H1 (cell line): ENCODE data around the gene TBC1D22B.

Experiments used
- CHD2 ChIP-seq: IDR thresholded peaks from 2 replicates; pipeline ENCODE4 v1.6.1; 2012; ENCODE audit warnings: low read length, improper control_type of control experiment
- EP300 ChIP-seq, 2 experiments: IDR thresholded peaks; 1 replicate in 1 of 2; 2 replicates in 1 of 2; pipeline ENCODE4 v1.6.1; 2011 to 2012; ENCODE audit warnings: low read depth in 2 of 2, low read length in 2 of 2, mild to moderate bottlenecking in 2 of 2, borderline replicate concordance in 1 of 2, inconsistent platforms in 1 of 2, moderate library complexity in 1 of 2
- FOSL1 ChIP-seq: IDR thresholded peaks from 2 replicates; pipeline ENCODE4 v1.6.1; 2011; ENCODE audit warnings: mild to moderate bottlenecking, low read depth, low read length, moderate library complexity; ENCODE audit not compliant: insufficient read depth
- HDAC2 ChIP-seq, 2 experiments: fragments of 300-600 bp in 1 of 2; sonication (generic) in 1 of 2; IDR thresholded peaks; 2 replicates each; pipeline ENCODE4 v1.6.1; 2011 to 2012; ENCODE audit warnings: low read depth in 2 of 2, low read length in 2 of 2, mild to moderate bottlenecking in 2 of 2, moderate library complexity in 2 of 2, borderline replicate concordance in 1 of 2, inconsistent platforms in 1 of 2
- JUND ChIP-seq: IDR thresholded peaks from 2 replicates; pipeline ENCODE4 v1.6.1; 2011; ENCODE audit warnings: mild to moderate bottlenecking, improper control_type of control experiment, low read length
- POLR2A ChIP-seq, 2 experiments: IDR thresholded peaks; 1 replicate in 1 of 2; 2 replicates in 1 of 2; pipeline ENCODE4 v1.6.1; 2011; ENCODE audit warnings: low read depth in 2 of 2, low read length in 2 of 2, mild to moderate bottlenecking in 2 of 2; ENCODE audit errors: control extremely low read depth in 1 of 2
- RAD21 ChIP-seq, 2 experiments: IDR thresholded peaks in 1 of 2; conservative IDR thresholded peaks in 1 of 2; 2 replicates each; pipeline ENCODE4 v1.6.1; 2011; ENCODE audit warnings: low read depth in 2 of 2, low read length in 2 of 2, improper control_type of control experiment in 1 of 2, inconsistent platforms in 1 of 2, mild to moderate bottlenecking in 1 of 2, moderate library complexity in 1 of 2
- RNF2 ChIP-seq: fragments of 200-900, 300-1000 bp; sonication (generic); IDR thresholded peaks from 2 replicates; pipeline ENCODE4 v1.7.1; 2016; ENCODE audit warnings: borderline replicate concordance, low read depth, mild to moderate bottlenecking, antibody characterized with exemption, low read length; ENCODE audit not compliant: poor library complexity, severe bottlenecking; ENCODE audit errors: missing control alignments
- TAF1 ChIP-seq: IDR thresholded peaks from 2 replicates; pipeline ENCODE4 v1.6.1; 2011; ENCODE audit warnings: mild to moderate bottlenecking, low read depth, low read length
- TBP ChIP-seq: IDR thresholded peaks from 2 replicates; pipeline ENCODE4 v1.6.1; 2011; ENCODE audit warnings: low read depth, low read length, improper control_type of control experiment
- TCF12 ChIP-seq: IDR thresholded peaks from 2 replicates; pipeline ENCODE4 v1.6.1; 2011; ENCODE audit warnings: low read depth, mild to moderate bottlenecking, low read length
- USF2 ChIP-seq: IDR thresholded peaks from 2 replicates; pipeline ENCODE4 v1.6.1; 2011; ENCODE audit warnings: low read length, improper control_type of control experiment
- TF ChIP-seq, protein P1 (sequence below), 3 experiments: IDR thresholded peaks; 1 replicate in 2 of 3; 2 replicates in 1 of 3; pipeline versions ENCODE4 v1.5.1 to v1.6.1; 2011; ENCODE audit warnings: low read length in 3 of 3, mild to moderate bottlenecking in 3 of 3, inconsistent platforms in 2 of 3, low read depth in 1 of 3, moderate library complexity in 1 of 3; ENCODE audit not compliant: insufficient read depth in 1 of 3; ENCODE audit errors: control extremely low read depth in 1 of 3

DNA sequence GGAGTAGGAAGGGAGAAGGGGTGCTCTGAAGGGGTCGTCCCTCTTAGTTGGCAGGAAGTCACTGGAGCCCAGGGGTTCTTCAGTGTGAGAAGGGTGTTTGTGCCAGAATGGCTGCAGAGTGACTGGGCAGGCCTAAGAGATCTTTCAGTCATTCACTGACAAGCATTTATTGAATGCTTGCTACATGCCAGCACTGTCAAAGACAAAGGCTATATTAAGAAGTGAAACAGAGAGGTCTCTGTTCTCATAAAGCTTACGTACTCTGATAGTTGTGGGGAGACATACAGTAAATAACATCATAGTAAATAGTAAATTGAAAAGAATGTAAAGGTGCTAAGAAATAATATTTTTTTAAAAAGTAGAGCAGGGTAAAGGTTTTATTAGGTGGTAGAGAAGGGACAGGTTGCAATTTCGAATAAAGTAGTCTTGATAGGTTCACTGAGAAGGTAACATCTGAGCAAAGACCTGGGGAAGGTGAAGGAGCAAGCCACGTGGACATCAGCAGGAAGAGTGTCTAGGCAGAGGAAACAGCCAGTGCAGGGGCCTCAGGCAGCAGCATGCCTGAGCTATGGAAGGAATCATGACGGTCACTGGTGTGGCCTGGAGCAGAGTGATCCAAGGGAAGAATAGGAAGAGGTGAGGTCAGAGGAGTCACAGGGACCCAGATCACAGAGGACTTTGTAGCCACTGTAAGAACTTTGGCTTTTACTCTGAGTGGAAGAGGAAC, 59.9 kb downstream of the TBC1D22B start:
- TF ChIP-seq RAD21 (IDR thresholded peaks at IDR 0.05 in 1 of 2, conservative IDR thresholded peaks at IDR 0.05 in 1 of 2; ENCODE audit: low read depth in 2 of 2, low read length in 2 of 2) (no peak), CHD2 (no peak), EP300 (IDR thresholded peaks at IDR 0.05; ENCODE audit: borderline replicate concordance in 1 of 2, low read depth in 2 of 2, low read length in 2 of 2) (no peak), POLR2A (IDR thresholded peaks at IDR 0.05; ENCODE audit: control extremely low read depth in 1 of 2, low read depth in 2 of 2, low read length in 2 of 2) (no peak), TBP (no peak), TCF12 (no peak), RNF2 (no peak), JUND (no peak), HDAC2 (IDR thresholded peaks at IDR 0.05; ENCODE audit: borderline replicate concordance in 1 of 2, low read depth in 2 of 2, low read length in 2 of 2) (no peak), TAF1 (no peak), USF2 (no peak), FOSL1 (no peak)
- TF ChIP-seq, protein P1, sequence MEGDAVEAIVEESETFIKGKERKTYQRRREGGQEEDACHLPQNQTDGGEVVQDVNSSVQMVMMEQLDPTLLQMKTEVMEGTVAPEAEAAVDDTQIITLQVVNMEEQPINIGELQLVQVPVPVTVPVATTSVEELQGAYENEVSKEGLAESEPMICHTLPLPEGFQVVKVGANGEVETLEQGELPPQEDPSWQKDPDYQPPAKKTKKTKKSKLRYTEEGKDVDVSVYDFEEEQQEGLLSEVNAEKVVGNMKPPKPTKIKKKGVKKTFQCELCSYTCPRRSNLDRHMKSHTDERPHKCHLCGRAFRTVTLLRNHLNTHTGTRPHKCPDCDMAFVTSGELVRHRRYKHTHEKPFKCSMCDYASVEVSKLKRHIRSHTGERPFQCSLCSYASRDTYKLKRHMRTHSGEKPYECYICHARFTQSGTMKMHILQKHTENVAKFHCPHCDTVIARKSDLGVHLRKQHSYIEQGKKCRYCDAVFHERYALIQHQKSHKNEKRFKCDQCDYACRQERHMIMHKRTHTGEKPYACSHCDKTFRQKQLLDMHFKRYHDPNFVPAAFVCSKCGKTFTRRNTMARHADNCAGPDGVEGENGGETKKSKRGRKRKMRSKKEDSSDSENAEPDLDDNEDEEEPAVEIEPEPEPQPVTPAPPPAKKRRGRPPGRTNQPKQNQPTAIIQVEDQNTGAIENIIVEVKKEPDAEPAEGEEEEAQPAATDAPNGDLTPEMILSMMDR (IDR thresholded peaks at IDR 0.05; ENCODE audit: control extremely low read depth in 1 of 3, insufficient read depth in 1 of 3, low read depth in 1 of 3, low read length in 3 of 3): no peak
